H54 (cell line): ENCODE measurements around the gene CTNNA1.
"Not testable (repeated sequence)": the region's sequence is repeated elsewhere in the genome, so short reads cannot be mapped to it uniquely, and the experiment has no call there.

Source experiments
- DNase-seq: peaks from one replicate; pipeline ENCODE4 v3.0.0; 2011; ENCODE audit warnings: low spot score, mixed read lengths; ENCODE audit not compliant: insufficient read length
- FAIRE-seq: peaks from 3 replicates; lab custom pipeline; 2011; peaks lifted over from hg19 to GRCh38; lab: Jason Lieb, UNC
- POLR2A ChIP-seq: IDR thresholded peaks from 2 replicates; pipeline ENCODE4 v1.6.1; 2011; ENCODE audit warnings: low read depth, mild to moderate bottlenecking, low read length

CTNNA1 gene

DNA sequence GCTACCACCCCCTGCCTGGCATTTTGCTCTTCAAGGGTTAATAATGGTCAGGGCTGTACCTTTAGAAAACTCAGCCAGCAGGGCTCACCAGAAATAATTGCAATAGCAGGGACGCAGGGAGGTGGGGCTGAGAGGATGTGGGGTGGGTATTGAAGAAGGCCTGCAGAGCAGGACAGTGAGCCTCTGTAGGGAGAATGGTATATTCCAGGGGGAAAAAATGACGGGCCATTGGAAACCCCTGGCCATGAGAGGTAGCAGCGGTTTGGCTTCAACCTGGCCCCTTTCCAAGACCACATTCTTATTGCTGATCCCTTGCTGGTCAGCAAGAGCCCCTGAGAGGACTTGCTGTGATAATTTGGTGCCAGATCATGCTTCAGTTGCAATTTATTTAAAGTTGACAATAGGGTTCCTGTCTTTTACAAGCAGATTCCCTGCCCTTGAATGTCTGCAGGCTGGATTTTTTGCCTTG is 36.7 kb upstream of the CTNNA1 start:
- no peak for FAIRE-seq
- no peak for DNase-seq
- no peak for TF ChIP-seq POLR2A

- DNase-seq: no peak
- TF ChIP-seq POLR2A: no peak
- FAIRE-seq: no peak
Measured at GRCh38 chr5:138717399-138717798, 35.8 kb upstream of the CTNNA1 start.

GRCh38 chr5:138719811-138720210 is 33.4 kb upstream of the CTNNA1 start:
- FAIRE-seq (no peak), DNase-seq (no peak)
- no peak for TF ChIP-seq POLR2A

DNA sequence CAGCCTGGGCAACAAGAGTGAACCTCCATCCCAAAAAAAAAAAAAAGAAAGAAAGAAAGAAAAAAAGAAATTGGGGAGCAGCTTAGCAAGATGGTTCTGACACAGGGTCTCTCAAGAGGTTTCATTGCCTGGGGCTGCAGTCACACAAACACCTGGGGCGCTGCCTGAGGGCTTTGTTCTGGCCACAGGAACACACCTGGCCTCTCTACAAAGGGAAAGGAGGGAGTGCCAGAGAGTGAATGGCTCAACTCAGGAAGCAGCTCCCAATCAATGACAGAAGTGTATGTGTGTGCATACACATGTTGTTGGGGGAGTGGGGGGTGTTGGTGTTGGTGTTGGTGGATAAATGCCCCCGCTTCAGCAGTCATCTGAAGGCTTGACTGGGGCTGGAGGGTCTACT is 32.4 kb upstream of the CTNNA1 start:
- FAIRE-seq (no peak), DNase-seq (no peak)
- no peak for TF ChIP-seq POLR2A

DNA sequence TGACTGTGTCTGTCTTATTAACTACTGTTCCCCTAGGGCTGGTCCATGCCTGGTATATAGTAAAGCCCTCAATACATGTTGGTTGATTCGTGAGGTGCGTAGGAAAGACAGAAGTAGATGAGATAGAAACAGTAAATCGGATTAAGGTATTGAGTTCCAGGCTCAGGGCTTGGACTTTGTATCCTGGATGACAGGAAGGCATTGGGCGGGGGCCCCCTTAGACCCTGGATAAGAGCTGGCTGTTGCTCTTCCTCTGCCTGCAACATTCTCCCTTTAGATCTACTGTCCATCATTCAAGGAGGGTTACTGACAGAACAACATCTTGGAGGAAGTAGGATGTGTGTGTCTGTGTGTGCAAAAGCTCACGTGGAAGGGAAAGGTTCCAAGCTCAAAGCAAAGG is 31.2 kb upstream of the CTNNA1 start:
- FAIRE-seq (no peak), DNase-seq (no peak)
- no peak for TF ChIP-seq POLR2A

GRCh38 chr5:138722544-138723177 is 30.6 kb upstream of the CTNNA1 start:
- no peak for FAIRE-seq
- no peak for DNase-seq
- no peak for TF ChIP-seq POLR2A

DNA sequence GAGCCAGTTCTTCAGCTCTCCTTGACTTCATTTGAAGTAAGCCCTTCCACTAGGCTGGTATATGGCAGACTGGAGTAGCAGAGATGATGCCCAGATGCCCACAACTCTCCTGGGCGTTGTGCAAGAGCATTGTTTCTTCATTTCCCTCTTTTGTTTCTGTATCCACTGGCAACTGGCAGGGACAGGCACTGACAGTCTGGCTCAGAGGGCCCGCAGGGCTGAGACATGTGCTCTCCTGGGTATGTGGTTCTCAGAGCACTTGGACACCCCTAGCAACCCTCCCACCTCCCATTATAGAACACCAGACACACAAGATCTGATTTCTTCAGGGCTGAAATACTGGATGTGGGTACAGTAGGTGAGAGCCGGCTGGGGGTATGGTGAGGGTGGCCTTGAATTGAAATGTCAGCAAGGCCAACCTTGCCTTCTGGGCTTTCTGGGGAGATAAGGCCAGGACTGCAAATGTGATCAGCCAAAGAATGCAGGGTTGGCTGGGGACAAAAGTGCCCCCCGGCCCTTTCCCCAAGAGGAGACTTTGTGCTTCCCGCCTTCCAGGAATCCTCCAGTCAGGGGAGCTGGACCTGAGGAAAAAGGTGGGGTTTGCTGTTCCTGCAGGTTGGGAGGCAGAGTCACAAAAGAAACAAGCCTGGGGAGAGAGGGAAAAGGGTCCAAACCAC is 28.6 kb upstream of the CTNNA1 start:
- DNase-seq (no peak), FAIRE-seq (no peak)
- TF ChIP-seq POLR2A: no peak

DNA sequence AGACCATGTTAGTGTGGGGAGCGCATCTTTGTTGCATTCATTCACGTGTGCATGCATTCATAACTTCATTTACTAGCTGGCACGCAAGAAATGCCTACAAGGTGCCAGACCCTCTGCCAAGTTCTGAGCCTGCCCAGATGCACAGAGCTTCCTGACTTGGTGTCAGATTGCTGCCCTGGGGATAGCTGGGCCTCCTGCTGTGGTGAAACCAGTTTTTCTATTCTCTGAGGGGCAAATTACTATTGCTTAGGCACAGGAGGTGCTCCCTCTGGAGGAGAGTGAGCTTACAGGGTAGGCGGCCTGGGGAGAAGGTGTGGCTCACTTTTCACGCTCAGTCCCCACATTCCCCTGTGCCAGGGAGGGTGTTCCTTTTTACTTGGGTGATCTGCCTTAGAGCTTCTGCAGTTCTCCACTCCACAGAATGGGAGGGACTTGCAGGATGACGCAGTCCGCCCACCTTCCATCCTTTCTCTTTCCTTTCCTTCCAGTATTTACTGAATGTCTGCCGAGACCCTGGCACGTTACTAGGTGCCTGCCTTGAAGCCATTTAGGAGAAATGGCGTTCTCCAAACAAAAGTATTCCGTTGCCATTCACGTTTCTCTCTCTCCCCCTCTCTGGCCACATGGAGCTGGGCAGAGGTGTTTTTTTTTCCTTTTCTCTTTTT is 27.9 kb upstream of the CTNNA1 start:
- FAIRE-seq (peak; percentile 64), DNase-seq (peak; percentile 61)
- TF ChIP-seq POLR2A: no peak

- FAIRE-seq (no peak), DNase-seq (no peak)
- TF ChIP-seq POLR2A: no peak
Measured at GRCh38 chr5:138725818-138726416, 27.3 kb upstream of the CTNNA1 start.

DNA sequence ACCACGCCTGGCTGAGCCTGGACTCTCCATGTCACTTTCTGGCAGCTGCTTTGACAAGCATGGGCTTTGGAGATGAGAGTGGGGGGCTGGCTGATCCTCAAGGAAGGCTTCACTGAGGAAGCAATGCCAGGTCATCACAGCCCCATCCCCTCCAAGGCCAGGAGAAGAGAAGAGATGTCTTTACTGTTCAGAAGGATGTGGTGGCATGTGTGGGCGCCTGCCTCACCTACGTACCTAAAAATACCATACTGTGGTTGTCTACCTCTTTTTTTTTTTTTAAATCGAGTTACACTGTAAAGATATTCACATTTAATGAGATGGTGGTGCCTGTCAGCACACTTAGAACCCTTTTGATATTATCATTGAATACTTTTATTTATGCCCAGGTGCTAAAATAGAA is 26.4 kb upstream of the CTNNA1 start:
- no peak for DNase-seq
- TF ChIP-seq POLR2A: no peak
- FAIRE-seq: no peak

DNA sequence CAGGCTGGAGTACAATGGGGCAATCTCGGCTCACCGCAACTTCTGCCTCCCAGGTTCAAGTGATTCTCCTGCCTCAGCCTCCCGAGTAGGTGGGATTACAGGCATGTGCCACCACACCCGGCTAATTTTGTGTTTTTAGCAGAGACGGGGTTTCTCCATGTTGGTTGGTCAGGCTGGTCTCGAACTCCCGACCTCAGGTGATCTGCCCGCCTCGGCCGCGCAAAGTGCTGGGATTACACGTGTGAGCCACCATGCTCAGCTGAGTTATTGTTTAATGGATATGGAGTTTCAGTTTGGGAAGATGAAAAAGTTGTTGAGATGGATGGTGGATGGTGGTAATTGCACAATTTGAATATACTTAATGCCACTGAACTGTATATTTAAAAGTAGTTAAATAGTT is 22.7 kb upstream of the CTNNA1 start:
- FAIRE-seq, DNase-seq: not testable (repeated sequence)

DNA sequence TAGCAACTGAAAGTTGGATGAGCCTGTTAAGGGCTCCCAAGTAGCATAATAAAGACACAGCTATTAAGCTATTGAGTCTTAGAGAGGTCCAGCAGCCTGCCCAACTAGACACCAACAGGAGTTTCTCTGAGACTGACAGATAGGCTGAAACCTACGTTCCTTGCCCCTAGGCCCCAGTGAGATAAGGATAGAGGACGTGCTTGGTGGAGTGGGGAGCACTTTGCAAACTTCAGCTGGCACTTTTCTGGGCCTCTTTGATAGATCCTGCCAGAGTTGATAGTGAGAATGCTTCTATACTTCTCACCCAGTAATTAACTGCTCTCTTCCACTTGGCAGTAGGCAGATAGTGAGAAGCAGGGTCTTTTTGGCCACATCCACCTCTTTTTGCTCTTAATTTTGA is 20.8 kb upstream of the CTNNA1 start:
- DNase-seq (no peak), FAIRE-seq (no peak)
- no peak for TF ChIP-seq POLR2A

DNA sequence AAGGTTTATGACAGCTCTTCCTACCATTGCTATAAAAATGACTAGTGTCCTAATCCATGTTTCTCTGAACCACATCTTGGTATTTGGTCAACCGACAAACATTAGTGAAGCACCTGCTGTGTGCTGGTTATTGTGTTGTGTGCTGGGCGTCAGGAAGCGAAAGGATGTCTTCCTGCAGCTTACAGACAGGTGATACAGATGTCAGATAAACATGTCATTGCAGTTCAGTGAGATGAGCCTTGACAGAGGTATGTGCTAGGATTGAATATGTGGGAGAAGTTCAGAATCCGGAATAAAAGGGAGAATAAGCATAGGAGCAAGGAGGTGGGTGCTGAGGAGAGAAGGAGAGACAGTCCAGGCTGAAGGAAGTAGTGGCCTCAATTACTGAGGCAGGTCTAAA is 20.3 kb upstream of the CTNNA1 start:
- no peak for FAIRE-seq
- TF ChIP-seq POLR2A: no peak
- DNase-seq: no peak

GRCh38 chr5:138733509-138733908 is 19.7 kb upstream of the CTNNA1 start:
- FAIRE-seq (no peak), DNase-seq (no peak)
- no peak for TF ChIP-seq POLR2A
